GM18870 (cell line): ENCODE results near the gene TSC22D1.
"Not testable (repeated sequence)": the region's sequence is repeated elsewhere in the genome, so short reads cannot be mapped to it uniquely, and the experiment has no call there.

Experiments
- ATAC-seq: cut with Tn5 transposase; IDR thresholded peaks from one replicate; pipeline ENCODE4 v1.9.1; 2021; ENCODE audit warnings: moderate library complexity; ENCODE audit not compliant: unreplicated experiment

Gene TSC22D1

GRCh38 chr13:44507639-44508038, 68.5 kb downstream of the TSC22D1 start:
- ATAC-seq: no peak

- no peak for ATAC-seq
These were observed 69.4 kb downstream of the TSC22D1 start for GRCh38 chr13:44506719-44507118.

GRCh38 chr13:44506251-44506650, 69.9 kb downstream of the TSC22D1 start:
- ATAC-seq: no peak

- ATAC-seq: no peak
These were observed 72.0 kb downstream of the TSC22D1 start for GRCh38 chr13:44504116-44504515.

GRCh38 chr13:44498969-44499368, 77.2 kb downstream of the TSC22D1 start:
- no peak for ATAC-seq

- no peak for ATAC-seq
These were observed 77.6 kb downstream of the TSC22D1 start for GRCh38 chr13:44498502-44498901.

GRCh38 chr13:44497801-44498200, 78.3 kb downstream of the TSC22D1 start:
- no peak for ATAC-seq

GRCh38 chr13:44493213-44493812, 82.8 kb downstream of the TSC22D1 start:
- ATAC-seq: no peak

GRCh38 chr13:44489751-44490150, 86.4 kb downstream of the TSC22D1 start:
- no peak for ATAC-seq

GRCh38 chr13:44487989-44488388, 88.1 kb downstream of the TSC22D1 start:
- ATAC-seq: no peak

- no peak for ATAC-seq
These were observed 91.5 kb downstream of the TSC22D1 start for GRCh38 chr13:44484562-44485138.

GRCh38 chr13:44474122-44474910, 101.8 kb downstream of the TSC22D1 start:
- no peak for ATAC-seq

GRCh38 chr13:44471686-44472085, 104.4 kb downstream of the TSC22D1 start:
- no peak for ATAC-seq

GRCh38 chr13:44470638-44471562, 105.2 kb downstream of the TSC22D1 start:
- no peak for ATAC-seq

GRCh38 chr13:44468874-44469273, 107.3 kb downstream of the TSC22D1 start:
- ATAC-seq: no peak

GRCh38 chr13:44465318-44465717, 110.8 kb downstream of the TSC22D1 start:
- no peak for ATAC-seq

- no peak for ATAC-seq
These were observed 111.7 kb downstream of the TSC22D1 start for GRCh38 chr13:44464471-44464870.

GRCh38 chr13:44463759-44464158, 112.4 kb downstream of the TSC22D1 start:
- no peak for ATAC-seq

- ATAC-seq: no peak
These were observed 116.5 kb downstream of the TSC22D1 start for GRCh38 chr13:44459674-44460073.

GRCh38 chr13:44458313-44458975, 117.7 kb downstream of the TSC22D1 start:
- ATAC-seq: no peak

GRCh38 chr13:44456212-44456611, 119.9 kb downstream of the TSC22D1 start:
- not testable (repeated sequence) for ATAC-seq
